Erythroblast (primary cell): ENCODE measurements around the gene SAMD4A.

Experiments
- GATA1 ChIP-seq: IDR thresholded peaks from 2 replicates; pipeline ENCODE4 v1.6.1; 2011; ENCODE audit warnings: low read depth, mild to moderate bottlenecking, control low read depth, low read length, moderate library complexity
- POLR2A ChIP-seq: IDR thresholded peaks from 2 replicates; pipeline ENCODE4 v1.6.1; 2011; ENCODE audit warnings: mild to moderate bottlenecking, low read length

DNA sequence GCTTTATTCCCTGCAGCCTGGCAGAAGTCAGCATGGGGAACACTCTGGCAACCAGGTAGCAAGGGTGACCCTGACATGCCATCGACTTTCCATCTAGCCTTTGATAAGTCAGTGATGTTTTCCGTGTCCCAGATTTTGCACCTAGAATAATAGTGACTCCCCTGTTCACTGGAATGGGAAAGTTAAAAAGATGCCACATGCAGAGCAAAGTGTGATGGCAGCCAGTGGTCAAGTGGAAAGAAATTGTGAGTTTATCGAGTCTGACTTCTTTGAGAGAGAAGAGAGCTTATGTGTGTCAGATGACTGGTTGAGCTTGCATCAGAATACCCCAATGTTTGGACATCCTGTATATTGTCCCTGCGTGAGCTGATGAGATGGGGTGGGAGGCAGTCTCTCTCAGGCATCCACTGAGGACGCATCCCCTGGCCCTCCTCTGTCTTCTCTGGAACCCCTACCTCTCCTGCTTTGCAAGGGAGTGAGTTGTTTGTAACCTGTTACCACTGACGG is 187.2 kb downstream of the SAMD4A start:
- TF ChIP-seq POLR2A (no peak), GATA1 (no peak)
